Astrocyte (in vitro differentiated cells and primary cell): ENCODE measurements around the gene RPGRIP1L. TPM values are rescaled to one million over a fixed set of nuclear protein-coding genes. Genes with fewer than 3 reads are reported as not detected.

Source experiments
- DNase-seq: peaks from one replicate; pipeline ENCODE4 v3.0.0-alpha.2; 2010; ENCODE audit warnings: low read depth
- FAIRE-seq: peaks from 2 replicates; lab custom pipeline; 2011; peaks lifted over from hg19 to GRCh38; lab: Jason Lieb, UNC
- H2AFZ ChIP-seq: 2 replicates; pipeline ENCODE4 v1.6.0; 2012; ENCODE audit warnings: low read depth, low read length, inconsistent platforms
- H3K27ac ChIP-seq: 2 replicates; pipeline ENCODE4 v1.5.1; 2011; ENCODE audit warnings: low read depth, low read length, inconsistent platforms
- H3K27me3 ChIP-seq: 2 replicates; pipeline ENCODE4 v1.6.0; 2011; ENCODE audit warnings: low read length, inconsistent platforms; ENCODE audit not compliant: insufficient read depth
- H3K36me3 ChIP-seq: 2 replicates; pipeline ENCODE4 v1.5.1; 2011; ENCODE audit warnings: low read length, inconsistent platforms; ENCODE audit not compliant: insufficient read depth
- H3K4me1 ChIP-seq: 2 replicates; pipeline ENCODE4 v1.5.1; 2011; ENCODE audit warnings: low read length, inconsistent platforms; ENCODE audit not compliant: insufficient read depth
- H3K4me2 ChIP-seq: 2 replicates; pipeline ENCODE4 v1.6.0; 2012; ENCODE audit warnings: low read length, inconsistent platforms
- H3K4me3 ChIP-seq: 2 replicates; pipeline ENCODE4 v1.5.1; 2011; ENCODE audit warnings: low read depth, mild to moderate bottlenecking, low read length, inconsistent platforms; ENCODE audit not compliant: insufficient read depth
- H3K79me2 ChIP-seq: 2 replicates; pipeline ENCODE4 v1.6.0; 2012; ENCODE audit warnings: mild to moderate bottlenecking, low read length, inconsistent platforms; ENCODE audit not compliant: insufficient read depth
- H3K9ac ChIP-seq: 2 replicates; pipeline ENCODE4 v1.6.0; 2012; ENCODE audit warnings: mild to moderate bottlenecking, low read length, inconsistent platforms
- H3K9me3 ChIP-seq: 2 replicates; pipeline ENCODE4 v1.5.1; 2012; ENCODE audit warnings: low read depth, mild to moderate bottlenecking, low read length, inconsistent platforms; ENCODE audit not compliant: insufficient read depth
- H4K20me1 ChIP-seq: 2 replicates; pipeline ENCODE4 v1.6.0; 2012; ENCODE audit warnings: low read length, inconsistent platforms; ENCODE audit not compliant: insufficient read depth
- H3K27ac Mint-ChIP-seq: one replicate; pipeline ENCODE4 v1.8.0; 2021; ENCODE audit warnings: mild to moderate bottlenecking, mixed read lengths; ENCODE audit not compliant: unreplicated experiment
- H3K27me3 Mint-ChIP-seq: one replicate; pipeline ENCODE4 v1.8.0; 2021; ENCODE audit warnings: low read depth, mixed read lengths; ENCODE audit not compliant: unreplicated experiment
- H3K36me3 Mint-ChIP-seq: one replicate; pipeline ENCODE4 v1.8.0; 2021; ENCODE audit warnings: low read depth, mixed read lengths; ENCODE audit not compliant: unreplicated experiment
- H3K4me1 Mint-ChIP-seq: one replicate; pipeline ENCODE4 v1.8.0; 2021; ENCODE audit warnings: low read depth, mixed read lengths; ENCODE audit not compliant: unreplicated experiment
- H3K4me3 Mint-ChIP-seq: one replicate; pipeline ENCODE4 v1.8.0; 2021; ENCODE audit warnings: mild to moderate bottlenecking, moderate library complexity, mixed read lengths; ENCODE audit not compliant: unreplicated experiment
- H3K9me3 Mint-ChIP-seq: one replicate; pipeline ENCODE4 v1.8.0; 2021; ENCODE audit warnings: mild to moderate bottlenecking, mixed read lengths; ENCODE audit not compliant: unreplicated experiment
- CTCF ChIP-seq: IDR thresholded peaks from 2 replicates; pipeline ENCODE4 v1.5.1; 2011; ENCODE audit warnings: low read depth, mild to moderate bottlenecking, inconsistent platforms, low read length, moderate library complexity; ENCODE audit not compliant: insufficient read depth
- EZH2 ChIP-seq: IDR thresholded peaks from 2 replicates; pipeline ENCODE4 v1.6.1; 2012; ENCODE audit warnings: mild to moderate bottlenecking, low read length, inconsistent platforms; ENCODE audit not compliant: insufficient read depth
- total RNA-seq: library from RNA; stranded (reverse); gene quantifications from 2 replicates; pipeline ENCODE4 v1.2.1, GENCODE V29; 2021

The RPGRIP1L gene
- total RNA-seq, 1 donor from 2014 or later: 18.1 TPM

GRCh38 chr16:53626161-53626560, 77.5 kb downstream of the RPGRIP1L start:
- no peak overlapping the region for H3K27ac Mint-ChIP-seq

GRCh38 chr16:53625221-53625620, 78.4 kb downstream of the RPGRIP1L start:
- no peaks in the 10 kb centered on the region for H3K9me3 Mint-ChIP-seq
- no peak overlapping the region for H3K4me2 ChIP-seq
- no peaks in the 10 kb centered on the region for H3K36me3 ChIP-seq
- H3K27ac Mint-ChIP-seq: no peak overlapping the region
- no peak overlapping the region for H3K4me3 ChIP-seq
- FAIRE-seq: no peak
- H3K4me3 Mint-ChIP-seq: no peak overlapping the region
- H2AFZ ChIP-seq: no peak overlapping the region
- H3K79me2 ChIP-seq: no peaks in the 10 kb centered on the region
- no peak overlapping the region for H3K27ac ChIP-seq
- H3K9me3 ChIP-seq: no peaks in the 10 kb centered on the region
- H3K4me1 ChIP-seq: no peaks in the 10 kb centered on the region
- no peaks in the 10 kb centered on the region for H3K27me3 ChIP-seq
- H3K4me1 Mint-ChIP-seq: no peaks in the 10 kb centered on the region
- no peak for DNase-seq
- TF ChIP-seq CTCF: no peak
- no peak for TF ChIP-seq EZH2
- H3K9ac ChIP-seq: no peak overlapping the region
- H3K27me3 Mint-ChIP-seq: no peaks in the 10 kb centered on the region
- no peaks in the 10 kb centered on the region for H4K20me1 ChIP-seq
- peaks cover 4% of the 10 kb centered on the region for H3K36me3 Mint-ChIP-seq

More at GRCh38 chr16:53626161-53626560, 77.5 kb downstream of the RPGRIP1L start:
- H2AFZ ChIP-seq: no peak overlapping the region
- no peaks in the 10 kb centered on the region for H3K27me3 Mint-ChIP-seq
- H3K4me3 Mint-ChIP-seq: no peak overlapping the region
- no peak overlapping the region for H3K4me3 ChIP-seq
- H3K79me2 ChIP-seq: no peaks in the 10 kb centered on the region
- H3K27ac ChIP-seq: no peak overlapping the region
- H3K9me3 ChIP-seq: no peaks in the 10 kb centered on the region
- H3K4me2 ChIP-seq: no peak overlapping the region
- FAIRE-seq (no peak), DNase-seq (no peak)
- H3K36me3 Mint-ChIP-seq: peaks cover 4% of the 10 kb centered on the region
- H3K36me3 ChIP-seq: no peaks in the 10 kb centered on the region
- no peaks in the 10 kb centered on the region for H3K4me1 ChIP-seq
- no peaks in the 10 kb centered on the region for H4K20me1 ChIP-seq
- no peaks in the 10 kb centered on the region for H3K27me3 ChIP-seq
- H3K4me1 Mint-ChIP-seq: no peaks in the 10 kb centered on the region
- no peak overlapping the region for H3K9ac ChIP-seq
- no peaks in the 10 kb centered on the region for H3K9me3 Mint-ChIP-seq
- no peak for TF ChIP-seq EZH2
- no peak for TF ChIP-seq CTCF

- H3K4me3 ChIP-seq: no peak overlapping the region
- Mint-ChIP-seq H3K9me3 (no peaks in the 10 kb centered on the region), H3K4me1 (no peaks in the 10 kb centered on the region), H3K4me3 (no peak overlapping the region), H3K36me3 (no peaks in the 10 kb centered on the region), H3K27ac (no peak overlapping the region), H3K27me3 (no peaks in the 10 kb centered on the region)
- H3K4me2 ChIP-seq: no peak overlapping the region
- no peak for TF ChIP-seq CTCF
- TF ChIP-seq EZH2: no peak
- H4K20me1 ChIP-seq: no peaks in the 10 kb centered on the region
- H3K4me1 ChIP-seq: no peaks in the 10 kb centered on the region
- H3K9ac ChIP-seq: no peak overlapping the region
- no peaks in the 10 kb centered on the region for H3K9me3 ChIP-seq
- no peak for DNase-seq
- no peaks in the 10 kb centered on the region for H3K27me3 ChIP-seq
- H2AFZ ChIP-seq: no peak overlapping the region
- no peak for FAIRE-seq
- H3K79me2 ChIP-seq: no peaks in the 10 kb centered on the region
- no peaks in the 10 kb centered on the region for H3K36me3 ChIP-seq
- no peak overlapping the region for H3K27ac ChIP-seq
Observed at GRCh38 chr16:53622315-53622714, 81.3 kb downstream of the RPGRIP1L start.
